GM12891 (cell line): ENCODE data around the gene TSC22D2.

Source experiments
- DNase-seq: peaks from one replicate; pipeline ENCODE4 v3.0.0; 2011; ENCODE audit warnings: low spot score; ENCODE audit not compliant: insufficient read length
- FAIRE-seq: peaks from 2 replicates; lab custom pipeline; 2011; peaks lifted over from hg19 to GRCh38; lab: Jason Lieb, UNC
- PAX5 ChIP-seq: IDR thresholded peaks from 2 replicates; pipeline ENCODE4 v1.6.1; 2011; ENCODE audit warnings: low read length, moderate library complexity, mild to moderate bottlenecking; ENCODE audit not compliant: insufficient read depth, severe bottlenecking
- POLR2A ChIP-seq: IDR thresholded peaks from 2 replicates; pipeline ENCODE4 v1.6.1; 2011; ENCODE audit warnings: low read depth, low read length, control low read depth
- POLR2AphosphoS5 ChIP-seq: IDR thresholded peaks from 2 replicates; pipeline ENCODE4 v1.6.1; 2011; ENCODE audit warnings: low read depth, low read length, control low read depth
- POU2F2 ChIP-seq: IDR thresholded peaks from 2 replicates; pipeline ENCODE4 v1.6.1; 2011; ENCODE audit warnings: low read depth, mild to moderate bottlenecking, control low read depth, low read length, moderate library complexity
- SPI1 ChIP-seq: IDR thresholded peaks from 2 replicates; pipeline ENCODE4 v1.6.1; 2011; ENCODE audit warnings: low read depth, low read length, control low read depth
- TAF1 ChIP-seq: IDR thresholded peaks from 2 replicates; pipeline ENCODE4 v1.6.1; 2011; ENCODE audit warnings: low read depth, low read length, control low read depth

The TSC22D2 gene

GRCh38 chr3:150385296-150386242 is 22.5 kb upstream of the TSC22D2 start:
- FAIRE-seq = no peak
- no peak for DNase-seq
- TF ChIP-seq TAF1 (peak; percentile 14; the same call in 1 of the 2 replicates), PAX5 (no peak), POLR2AphosphoS5 (peak; percentile 71; the same call in 1 of the 2 replicates), POLR2A (peak; percentile 54; the same call in 1 of the 2 replicates), SPI1 (peak; percentile 54; the same call in 1 of the 2 replicates)

- FAIRE-seq (no peak), DNase-seq (no peak)
- TF ChIP-seq PAX5 (no peak), POLR2AphosphoS5 (no peak), POLR2A (no peak), SPI1 (no peak), POU2F2 (no peak), TAF1 (no peak)
Observed at GRCh38 chr3:150388498-150389418, 19.3 kb upstream of the TSC22D2 start.

GRCh38 chr3:150390087-150390486 is 18.0 kb upstream of the TSC22D2 start:
- DNase-seq (no peak), FAIRE-seq (no peak)
- TF ChIP-seq TAF1 (no peak), POU2F2 (no peak), POLR2A (no peak), SPI1 (peak; percentile 54)

- DNase-seq (no peak), FAIRE-seq (peak; percentile 71)
- TF ChIP-seq POU2F2 = no peak
- no peak for TF ChIP-seq SPI1
- no peak for TF ChIP-seq POLR2A
- TF ChIP-seq TAF1 = no peak
- no peak for TF ChIP-seq POLR2AphosphoS5
- TF ChIP-seq PAX5 = no peak
Observed at GRCh38 chr3:150391161-150391560, 16.9 kb upstream of the TSC22D2 start.

GRCh38 chr3:150393745-150394144 is 14.4 kb upstream of the TSC22D2 start:
- TF ChIP-seq TAF1 = no peak
- no peak for TF ChIP-seq PAX5
- TF ChIP-seq POLR2A = no peak
- TF ChIP-seq POU2F2 = no peak
- TF ChIP-seq SPI1 = no peak
- TF ChIP-seq POLR2AphosphoS5 = no peak
- DNase-seq = no peak
- FAIRE-seq = no peak

GRCh38 chr3:150394606-150395005 is 13.5 kb upstream of the TSC22D2 start:
- no peak for TF ChIP-seq POU2F2
- no peak for TF ChIP-seq SPI1
- no peak for TF ChIP-seq PAX5
- TF ChIP-seq TAF1 = no peak
- FAIRE-seq = no peak
- DNase-seq = no peak

- TF ChIP-seq POLR2A = no peak
- no peak for TF ChIP-seq SPI1
- no peak for TF ChIP-seq PAX5
- no peak for TF ChIP-seq TAF1
- TF ChIP-seq POLR2AphosphoS5 = no peak
- TF ChIP-seq POU2F2 = no peak
- no peak for FAIRE-seq
Observed at GRCh38 chr3:150396491-150396890, 11.6 kb upstream of the TSC22D2 start.

GRCh38 chr3:150396956-150397550 is 11.0 kb upstream of the TSC22D2 start:
- no peak for FAIRE-seq
- no peak for DNase-seq
- TF ChIP-seq PAX5 = no peak
- no peak for TF ChIP-seq POU2F2
- no peak for TF ChIP-seq TAF1

More at GRCh38 chr3:150396491-150396890, 11.6 kb upstream of the TSC22D2 start:
- no peak for DNase-seq

GRCh38 chr3:150399060-150399459 is 9.0 kb upstream of the TSC22D2 start:
- DNase-seq (no peak), FAIRE-seq (no peak)
- TF ChIP-seq POLR2AphosphoS5 (no peak), POU2F2 (no peak), SPI1 (no peak), TAF1 (no peak), POLR2A (no peak), PAX5 (no peak)
